NCI-H1436 treated with DMSO at 0.1 percent for 48 hours (cell line): ENCODE data around the gene HCLS1.
"Not testable (repeated sequence)": the region's sequence is repeated elsewhere in the genome, so short reads cannot be mapped to it uniquely, and the experiment has no call there.

Source experiments
- DNase-seq: peaks from one replicate; lab custom pipeline; 2025; lab: John Stamatoyannopoulos, UW

Gene HCLS1

GRCh38 chr3:121595765-121596406 is 64.8 kb downstream of the HCLS1 start:
- no peak for DNase-seq

- DNase-seq: no peak
Measured at GRCh38 chr3:121594850-121595249, 65.9 kb downstream of the HCLS1 start.

- DNase-seq: not testable (repeated sequence)
Measured at GRCh38 chr3:121593806-121594205, 66.9 kb downstream of the HCLS1 start.

GRCh38 chr3:121592856-121593702 is 67.6 kb downstream of the HCLS1 start, which contains the start of gene FBXO40:
FBXO40 (plus strand) TSS chr3:121593379; CDS start chr3:121620576, 27,197 bp downstream.
- peak; percentile 93 for DNase-seq

- DNase-seq: no peak
Measured at GRCh38 chr3:121584418-121584817, 76.3 kb downstream of the HCLS1 start.

GRCh38 chr3:121581691-121582090 is 79.0 kb downstream of the HCLS1 start:
- DNase-seq: no peak
